AG09319 (cell line): Measurements from ENCODE around the gene C14orf180.

Experiments used
- DNase-seq: peaks from one replicate; pipeline ENCODE4 v3.0.0-alpha.2; 2010; ENCODE audit warnings: low read depth; ENCODE audit errors: extremely low read depth
- TF ChIP-seq, protein P1 (sequence below): IDR thresholded peaks from 2 replicates; pipeline ENCODE4 v1.5.1; 2011; ENCODE audit warnings: low read depth, mild to moderate bottlenecking, inconsistent platforms, low read length, moderate library complexity

C14orf180 gene

DNA sequence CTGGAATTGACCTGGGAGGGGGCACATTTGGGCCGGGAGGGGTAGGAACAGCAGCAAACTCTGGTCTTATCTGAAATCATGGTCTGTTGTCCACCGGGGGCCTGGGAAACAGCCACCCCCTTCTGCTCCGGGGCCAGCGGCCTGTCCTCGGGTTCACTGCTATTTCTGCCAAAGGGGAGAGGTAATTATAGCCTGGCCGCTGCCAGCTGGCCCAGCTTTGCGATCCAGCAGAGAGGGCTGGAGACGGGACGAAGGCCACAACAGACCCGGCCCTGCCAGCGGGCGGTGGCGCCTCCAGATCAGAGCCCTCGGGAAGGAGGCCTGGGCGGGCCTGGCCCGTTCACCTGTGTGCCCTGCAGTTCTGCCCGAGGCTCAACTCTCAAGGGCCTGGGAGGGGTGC lies at the start of gene C14orf180:
Gene C14orf180, plus strand, starts transcription at position 258 of the 400 bp plus-strand sequence. CDS start 6,667 bp downstream, outside the sequence.
- DNase-seq = no peak
- TF ChIP-seq, protein P1, sequence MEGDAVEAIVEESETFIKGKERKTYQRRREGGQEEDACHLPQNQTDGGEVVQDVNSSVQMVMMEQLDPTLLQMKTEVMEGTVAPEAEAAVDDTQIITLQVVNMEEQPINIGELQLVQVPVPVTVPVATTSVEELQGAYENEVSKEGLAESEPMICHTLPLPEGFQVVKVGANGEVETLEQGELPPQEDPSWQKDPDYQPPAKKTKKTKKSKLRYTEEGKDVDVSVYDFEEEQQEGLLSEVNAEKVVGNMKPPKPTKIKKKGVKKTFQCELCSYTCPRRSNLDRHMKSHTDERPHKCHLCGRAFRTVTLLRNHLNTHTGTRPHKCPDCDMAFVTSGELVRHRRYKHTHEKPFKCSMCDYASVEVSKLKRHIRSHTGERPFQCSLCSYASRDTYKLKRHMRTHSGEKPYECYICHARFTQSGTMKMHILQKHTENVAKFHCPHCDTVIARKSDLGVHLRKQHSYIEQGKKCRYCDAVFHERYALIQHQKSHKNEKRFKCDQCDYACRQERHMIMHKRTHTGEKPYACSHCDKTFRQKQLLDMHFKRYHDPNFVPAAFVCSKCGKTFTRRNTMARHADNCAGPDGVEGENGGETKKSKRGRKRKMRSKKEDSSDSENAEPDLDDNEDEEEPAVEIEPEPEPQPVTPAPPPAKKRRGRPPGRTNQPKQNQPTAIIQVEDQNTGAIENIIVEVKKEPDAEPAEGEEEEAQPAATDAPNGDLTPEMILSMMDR = no peak

DNA sequence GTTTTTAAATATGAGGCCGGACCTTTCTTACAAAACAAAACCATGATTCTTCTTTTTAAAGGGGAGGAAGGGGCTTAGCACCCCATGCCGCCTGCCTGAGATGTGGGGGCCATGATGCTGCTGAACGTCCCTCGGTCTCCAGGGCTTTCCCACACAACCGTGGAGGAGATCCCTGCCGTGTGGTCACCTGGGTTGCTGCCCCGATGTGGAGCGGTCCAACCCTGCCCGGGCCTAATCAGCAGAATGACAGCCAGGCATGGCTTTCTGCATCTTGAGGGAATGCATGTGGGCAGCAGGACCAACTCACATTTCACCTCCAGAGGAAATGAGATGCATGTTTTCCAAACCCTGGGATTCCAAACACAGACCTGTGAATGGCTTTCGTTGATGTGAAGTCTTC lies 48.9 kb upstream of the C14orf180 start:
- no peak for DNase-seq
- TF ChIP-seq, protein P1 = no peak

DNA sequence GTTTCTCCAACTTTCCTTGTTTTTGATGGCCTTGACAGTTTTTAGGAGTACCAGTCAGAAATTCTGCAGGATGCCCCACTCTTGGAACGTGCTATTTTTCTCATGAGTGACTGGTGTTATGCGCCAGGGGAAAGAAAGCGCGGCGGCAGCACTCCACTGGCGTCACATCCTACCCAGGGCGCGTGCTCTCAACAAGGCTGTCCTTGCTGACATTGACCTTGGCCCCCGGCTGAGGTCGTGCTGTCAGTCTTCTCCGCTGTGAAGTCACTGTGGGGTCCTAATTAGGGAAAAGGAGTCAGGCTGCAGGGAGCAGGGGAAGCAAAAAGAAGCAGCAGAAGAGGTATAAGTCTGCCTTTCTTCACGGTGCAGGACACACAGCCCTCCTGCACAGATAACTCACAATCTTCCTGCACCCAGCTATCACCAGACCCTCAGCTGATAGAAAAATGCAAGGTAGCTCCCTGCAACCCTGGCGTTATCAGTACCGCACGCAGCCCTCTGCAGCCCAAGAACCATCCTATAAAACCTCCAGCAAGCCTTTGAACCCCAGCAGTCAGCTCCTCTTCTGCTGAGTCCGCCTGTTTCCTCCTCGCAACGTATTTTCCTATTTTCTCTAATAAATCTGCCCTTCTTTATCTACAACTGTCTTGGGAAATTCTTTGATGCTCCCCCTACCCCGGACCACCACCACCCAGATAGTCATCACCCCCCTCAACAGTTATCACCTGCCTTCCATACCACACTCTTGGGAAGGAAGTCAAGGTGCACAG lies 48.0 kb upstream of the C14orf180 start:
- DNase-seq = no peak
- TF ChIP-seq, protein P1 = no peak

DNA sequence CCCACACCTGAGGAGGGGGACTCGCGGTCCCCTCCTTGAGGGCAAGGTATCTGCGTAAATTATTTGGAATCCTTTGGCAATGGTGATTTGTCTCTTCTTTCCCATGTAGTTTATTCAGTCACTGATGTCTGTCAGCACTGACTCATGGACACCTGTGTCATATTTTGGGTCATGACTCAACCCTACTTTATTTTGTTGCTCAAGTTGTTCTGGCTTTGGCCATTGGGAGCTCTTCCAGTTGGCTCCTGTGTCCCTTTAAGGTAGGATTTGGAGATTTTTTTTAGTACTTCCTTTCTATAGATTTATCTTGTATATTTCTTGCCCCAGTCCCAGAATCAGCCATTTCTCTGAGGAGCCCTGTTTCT lies 47.4 kb upstream of the C14orf180 start:
- TF ChIP-seq, protein P1 = no peak

DNA sequence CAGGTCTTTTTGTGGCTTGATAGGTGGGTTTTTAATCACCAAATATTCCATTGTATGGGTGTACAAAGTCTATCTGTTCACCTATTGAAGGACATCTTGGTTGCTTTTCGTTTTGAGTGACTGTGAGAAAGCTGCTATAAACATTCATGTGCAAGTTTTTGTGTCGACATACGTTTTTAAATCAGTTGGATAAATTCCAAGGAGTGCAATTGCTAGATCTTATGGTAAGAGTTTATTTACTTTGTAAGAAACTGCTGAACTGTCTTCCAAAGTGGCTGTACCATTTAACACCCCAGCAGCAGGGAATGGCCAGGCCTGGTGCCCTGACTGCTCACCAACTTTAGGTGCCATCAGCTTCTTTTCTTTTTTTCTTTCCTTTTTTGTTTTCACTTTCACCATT lies 45.5 kb upstream of the C14orf180 start:
- TF ChIP-seq, protein P1 = no peak
- DNase-seq = no peak

More for the DNA sequence above, 47.4 kb upstream of the C14orf180 start:
- DNase-seq = no peak

DNA sequence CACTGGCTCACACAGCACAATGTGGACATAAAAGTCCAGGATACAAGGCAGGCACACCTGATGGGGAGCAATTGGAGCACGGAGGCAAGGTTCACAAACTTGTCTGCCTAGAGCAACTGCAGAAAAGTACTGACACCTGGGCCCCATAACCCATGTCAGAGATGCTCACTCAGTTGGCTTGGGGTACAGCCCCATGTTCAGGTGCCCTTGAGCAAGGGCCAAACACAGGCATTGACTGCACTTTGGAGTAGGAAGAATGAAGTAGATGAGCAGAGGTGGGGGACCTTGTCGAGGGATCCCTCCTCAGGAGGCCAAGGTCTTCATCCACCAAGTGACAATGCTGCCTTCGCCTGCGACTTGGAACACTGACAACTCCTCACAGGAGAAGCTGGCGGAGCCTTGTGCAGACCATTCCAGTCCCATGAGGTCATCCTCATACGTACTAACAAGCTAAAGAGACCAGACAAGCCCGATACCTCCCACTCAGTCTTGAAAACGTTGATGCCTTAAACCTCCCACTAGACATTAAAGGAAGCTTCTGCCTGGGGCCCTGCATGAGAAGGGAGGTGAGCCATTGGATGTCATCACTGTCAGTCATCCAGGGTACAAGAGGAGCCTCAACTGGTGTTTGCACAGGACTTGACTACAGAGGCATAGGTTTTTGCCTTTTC lies 42.5 kb upstream of the C14orf180 start:
- no peak for DNase-seq
- TF ChIP-seq, protein P1 = no peak

DNA sequence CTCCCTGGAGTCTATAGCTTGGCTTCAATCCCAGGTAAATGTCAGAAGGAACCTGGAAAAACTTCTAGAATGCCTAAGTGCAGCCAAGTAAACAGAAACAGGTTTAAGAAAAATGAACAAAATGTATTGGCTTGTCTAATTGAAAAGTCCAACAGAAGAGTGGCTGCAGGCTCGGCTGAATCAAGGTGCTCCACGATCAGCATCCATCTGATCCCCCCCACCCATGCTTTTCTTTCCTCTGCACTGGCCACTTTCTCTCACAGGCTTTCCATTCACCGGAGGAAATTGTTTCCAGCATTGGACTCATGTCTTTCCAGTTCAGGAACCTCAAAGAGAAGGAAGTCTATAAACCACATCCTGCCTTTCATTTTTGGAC lies 42.0 kb upstream of the C14orf180 start:
- no peak for DNase-seq

More for the DNA sequence above, 42.0 kb upstream of the C14orf180 start:
- TF ChIP-seq, protein P1 = no peak
